Ammon's horn (tissue), 1 donor: ENCODE measurements around the gene EID2B.

Source experiments
- DNase-seq: peaks from one replicate; pipeline ENCODE4 v3.0.0-alpha.2; 2016; ENCODE audit warnings: low spot score

EID2B gene

GRCh38 chr19:39533003-39533512 lies 406 bp upstream of the EID2B start:
- DNase-seq = no peak

GRCh38 chr19:39531834-39532232 lies 819 bp downstream of the EID2B start:
- DNase-seq = no peak

- DNase-seq = no peak
Observed at GRCh38 chr19:39525205-39525604, 7.4 kb downstream of the EID2B start.

GRCh38 chr19:39524495-39524894 lies 8.2 kb downstream of the EID2B start:
- no peak for DNase-seq

DNA sequence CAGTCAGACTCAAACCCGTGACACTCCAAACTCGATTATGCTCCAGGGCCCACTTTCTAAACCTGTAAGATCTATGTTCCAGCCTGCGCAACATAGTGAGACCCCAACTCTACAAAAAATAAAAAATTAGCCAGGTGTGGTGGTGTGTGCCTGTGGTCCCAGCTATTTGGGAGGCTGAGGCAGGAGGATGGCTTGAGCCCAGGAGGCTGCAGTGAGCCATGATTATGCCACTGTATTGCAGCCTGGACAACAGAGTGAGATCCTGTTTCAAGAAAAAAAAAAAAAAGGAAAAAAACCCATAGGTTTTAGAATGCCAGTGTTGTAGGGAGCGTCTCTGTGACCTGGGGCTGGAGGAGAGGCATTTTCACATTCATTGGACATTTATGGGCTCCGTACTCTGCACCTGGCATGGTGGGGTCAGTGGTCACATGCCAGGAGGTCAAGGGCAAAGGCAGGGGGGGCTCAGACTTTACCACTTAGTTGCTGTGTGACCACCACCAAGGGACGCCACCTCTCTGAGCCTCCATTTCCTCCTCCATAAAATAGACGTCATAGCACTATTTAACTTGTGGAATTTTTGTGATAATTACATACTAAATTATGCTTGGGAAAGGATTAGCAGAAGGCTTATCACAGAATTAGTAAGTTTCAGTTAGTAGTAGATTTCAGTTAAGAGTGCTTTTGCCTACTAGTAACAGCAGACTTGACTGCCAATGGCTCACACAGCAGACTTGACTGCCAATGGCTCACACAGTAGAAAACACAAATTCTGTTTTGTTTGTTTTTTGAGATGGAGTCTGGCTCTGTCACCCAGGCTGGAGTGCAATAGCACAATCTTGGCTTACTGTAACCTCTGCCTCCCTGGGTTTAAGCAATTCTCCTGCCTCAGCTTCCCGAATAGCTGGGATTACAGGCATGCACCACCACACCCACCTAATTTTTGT lies 11.8 kb downstream of the EID2B start:
- no peak for DNase-seq

- no peak for DNase-seq
Observed at GRCh38 chr19:39518975-39519374, 13.7 kb downstream of the EID2B start.

DNA sequence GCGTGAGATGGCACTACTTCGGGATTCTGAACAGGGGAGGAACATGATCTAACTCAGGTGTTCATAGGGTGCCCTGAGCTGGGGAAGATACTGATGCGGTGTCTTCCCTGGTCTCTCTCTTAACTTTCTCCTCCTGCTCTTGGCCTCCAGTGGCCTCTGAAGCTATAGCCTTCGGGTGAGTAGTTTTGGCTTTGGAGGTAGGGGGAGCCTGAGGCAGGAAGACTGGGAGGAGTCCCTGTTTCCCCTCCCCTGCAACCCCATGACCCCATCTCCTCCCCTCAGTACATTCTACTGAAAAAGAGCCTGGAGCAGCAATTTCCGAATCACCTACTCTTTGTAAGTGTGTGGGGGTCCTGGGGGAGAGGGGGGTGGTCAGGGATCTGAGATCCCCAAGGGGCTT lies 14.2 kb downstream of the EID2B start:
- DNase-seq = no peak

DNA sequence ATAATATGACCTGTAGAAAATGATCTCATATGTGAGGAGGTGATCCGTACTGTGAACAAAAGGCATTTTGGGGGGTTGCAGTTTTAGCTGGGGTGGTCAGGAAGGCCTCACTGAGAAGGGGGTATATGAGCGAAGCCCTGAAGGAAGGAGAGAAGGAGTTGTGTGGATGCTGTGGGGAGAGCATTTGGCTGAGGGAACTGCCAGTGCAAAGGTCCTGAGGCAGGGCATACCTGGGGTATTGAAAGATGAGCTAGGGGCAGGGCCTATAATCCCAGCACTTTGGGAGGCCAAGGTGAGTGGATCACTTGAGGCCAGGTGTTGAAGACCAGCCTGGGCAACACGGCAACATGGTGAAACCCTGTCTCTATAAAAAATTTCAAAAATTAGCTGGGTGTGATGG lies 15.2 kb downstream of the EID2B start:
- DNase-seq = no peak

DNA sequence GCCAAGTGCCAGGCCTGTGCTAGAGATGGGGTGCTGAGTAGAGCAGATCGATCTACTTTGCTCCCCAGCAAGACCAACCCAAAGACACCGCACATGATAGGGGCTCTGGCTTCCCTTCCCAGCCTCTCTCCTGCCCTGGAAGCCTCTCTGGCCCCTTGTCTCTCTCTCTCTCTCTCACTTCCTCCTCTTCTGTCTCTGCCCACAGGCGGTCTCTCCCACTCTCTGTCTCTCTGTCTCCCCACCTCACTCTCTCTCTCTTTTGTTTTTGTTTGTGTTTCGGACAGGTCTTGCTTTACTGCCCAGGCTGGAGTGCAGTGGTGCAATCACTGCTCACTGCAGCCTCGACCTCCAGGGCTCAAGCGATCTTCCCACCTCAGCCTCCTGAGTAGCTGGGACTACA lies 16.4 kb downstream of the EID2B start:
- DNase-seq = no peak

- no peak for DNase-seq
Observed at GRCh38 chr19:39515551-39516191, 17.0 kb downstream of the EID2B start.

DNA sequence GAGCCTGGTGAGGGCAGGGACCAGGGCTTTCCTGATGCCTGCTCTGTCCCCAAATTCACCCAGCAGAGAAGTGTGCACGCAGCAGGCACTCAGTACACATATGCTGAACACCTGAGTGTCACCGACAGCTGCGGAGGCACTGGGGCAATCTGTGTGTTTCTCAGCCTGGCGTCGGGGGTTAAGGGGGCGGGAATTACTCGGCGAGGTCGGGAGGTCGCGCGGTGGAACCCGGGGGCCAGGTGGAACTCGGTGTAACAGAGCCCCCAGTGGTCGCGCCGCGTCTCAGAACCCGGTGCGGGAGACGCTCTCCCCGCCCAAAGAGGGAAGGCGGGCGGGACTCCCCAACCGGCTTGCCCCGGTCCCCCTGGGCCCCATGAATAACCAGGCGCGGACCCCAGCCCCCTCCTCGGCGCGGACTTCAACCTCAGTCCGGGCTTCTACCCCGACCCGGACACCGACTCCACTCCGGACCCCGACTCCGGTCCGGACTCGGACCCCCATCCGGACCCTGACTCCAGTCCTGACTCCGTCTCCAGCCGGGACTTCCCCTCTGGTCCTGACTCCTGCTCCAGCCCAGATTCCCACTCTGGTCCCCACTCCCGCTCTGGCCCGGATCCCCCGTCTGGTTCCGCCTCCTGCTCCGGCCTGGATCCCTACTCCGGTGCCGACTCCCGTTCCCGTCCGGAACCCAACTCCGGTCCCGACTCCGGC lies 17.7 kb downstream of the EID2B start, which contains the start of gene SELENOV:
SELENOV (plus strand) TSS at position 300 of the 711 bp plus-strand sequence; CDS start at position 374, 74 bp downstream.
- no peak for DNase-seq

DNA sequence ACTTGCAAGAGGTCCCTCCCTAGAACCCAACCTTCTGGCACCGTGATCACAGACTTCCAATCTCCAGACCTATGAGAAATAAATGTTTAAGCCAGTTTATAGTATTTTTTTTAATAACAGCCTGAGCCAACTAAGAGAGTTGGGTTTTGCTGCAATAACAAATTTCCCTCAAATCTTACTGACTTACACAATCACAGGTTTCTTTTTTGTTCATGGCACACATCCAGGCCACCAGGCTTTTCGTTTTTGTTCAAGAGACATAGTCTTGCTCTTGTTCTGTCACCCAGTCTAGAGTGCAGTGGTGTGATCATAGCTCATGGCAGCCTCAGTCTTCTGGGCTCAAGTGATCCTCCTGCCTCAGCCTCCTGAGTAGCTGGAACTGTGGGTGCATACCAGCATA lies 19.7 kb downstream of the EID2B start:
- DNase-seq = no peak

- no peak for DNase-seq
Observed at GRCh38 chr19:39509233-39509632, 23.4 kb downstream of the EID2B start.

DNA sequence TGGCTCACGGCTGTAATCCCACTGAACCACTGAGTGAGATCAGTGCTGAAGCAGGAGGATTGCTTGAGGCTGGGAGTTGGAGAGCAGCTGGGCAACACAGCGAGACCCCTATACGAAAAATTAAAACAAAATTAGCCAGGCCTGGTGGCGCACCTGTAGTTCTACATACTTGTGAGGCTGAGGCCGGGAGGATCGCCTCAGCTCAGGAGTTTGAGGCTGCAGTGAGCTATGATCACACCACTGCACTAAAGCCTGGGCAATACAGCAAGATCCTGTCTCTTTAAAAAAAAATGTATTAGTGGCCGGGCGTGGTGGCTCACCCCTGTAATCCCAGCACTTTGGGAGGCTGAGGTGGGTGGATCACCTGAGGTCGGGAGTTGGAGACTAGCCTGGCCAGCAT lies 24.0 kb downstream of the EID2B start:
- no peak for DNase-seq

DNA sequence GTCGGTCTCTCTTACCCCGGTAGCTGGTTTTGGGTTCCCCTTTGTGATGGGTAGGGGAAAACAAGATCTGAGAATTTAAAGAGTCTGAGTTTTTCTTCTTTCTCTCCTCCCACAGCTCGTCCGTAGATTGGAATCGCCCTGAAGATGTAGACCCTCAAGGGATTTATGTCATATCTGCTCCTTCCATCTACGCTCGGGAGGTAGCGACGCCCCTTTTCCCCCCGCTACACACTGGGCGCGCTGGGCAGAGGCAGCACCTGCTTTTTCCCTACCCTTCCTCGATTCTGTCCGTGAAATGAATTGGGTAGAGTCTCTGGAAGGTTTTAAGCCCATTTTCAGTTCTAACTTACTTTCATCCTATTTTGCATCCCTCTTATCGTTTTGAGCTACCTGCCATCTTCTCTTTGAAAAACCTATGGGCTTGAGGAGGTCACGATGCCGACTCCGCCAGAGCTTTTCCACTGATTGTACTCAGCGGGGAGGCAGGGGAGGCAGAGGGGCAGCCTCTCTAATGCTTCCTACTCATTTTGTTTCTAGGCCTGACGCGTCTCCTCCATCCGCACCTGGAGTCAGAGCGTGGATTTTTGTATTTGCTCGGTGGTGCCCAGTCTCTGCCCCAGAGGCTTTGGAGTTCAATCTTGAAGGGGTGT lies 24.8 kb downstream of the EID2B start:
- DNase-seq = no peak

DNA sequence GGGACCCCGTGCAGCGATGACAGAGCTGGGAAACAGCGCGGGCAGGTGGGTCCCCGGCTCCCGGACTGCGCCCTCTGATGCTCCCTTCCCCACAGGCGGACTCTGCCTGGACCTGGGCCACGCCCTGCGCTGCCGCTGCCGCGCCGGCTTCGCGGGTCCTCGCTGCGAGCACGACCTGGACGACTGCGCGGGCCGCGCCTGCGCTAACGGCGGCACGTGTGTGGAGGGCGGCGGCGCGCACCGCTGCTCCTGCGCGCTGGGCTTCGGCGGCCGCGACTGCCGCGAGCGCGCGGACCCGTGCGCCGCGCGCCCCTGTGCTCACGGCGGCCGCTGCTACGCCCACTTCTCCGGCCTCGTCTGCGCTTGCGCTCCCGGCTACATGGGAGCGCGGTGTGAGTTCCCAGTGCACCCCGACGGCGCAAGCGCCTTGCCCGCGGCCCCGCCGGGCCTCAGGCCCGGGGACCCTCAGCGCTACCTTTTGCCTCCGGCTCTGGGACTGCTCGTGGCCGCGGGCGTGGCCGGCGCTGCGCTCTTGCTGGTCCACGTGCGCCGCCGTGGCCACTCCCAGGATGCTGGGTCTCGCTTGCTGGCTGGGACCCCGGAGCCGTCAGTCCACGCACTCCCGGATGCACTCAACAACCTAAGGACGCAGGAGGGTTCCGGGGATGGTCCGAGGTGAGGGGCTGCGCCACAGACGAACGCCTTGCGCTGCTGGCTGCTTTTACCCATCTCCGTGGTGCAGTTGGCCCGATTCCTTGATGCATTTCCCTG lies 25.5 kb downstream of the EID2B start:
- DNase-seq = peak; percentile 20

- no peak for DNase-seq
Observed at GRCh38 chr19:39506598-39506943, 26.1 kb downstream of the EID2B start.

DNA sequence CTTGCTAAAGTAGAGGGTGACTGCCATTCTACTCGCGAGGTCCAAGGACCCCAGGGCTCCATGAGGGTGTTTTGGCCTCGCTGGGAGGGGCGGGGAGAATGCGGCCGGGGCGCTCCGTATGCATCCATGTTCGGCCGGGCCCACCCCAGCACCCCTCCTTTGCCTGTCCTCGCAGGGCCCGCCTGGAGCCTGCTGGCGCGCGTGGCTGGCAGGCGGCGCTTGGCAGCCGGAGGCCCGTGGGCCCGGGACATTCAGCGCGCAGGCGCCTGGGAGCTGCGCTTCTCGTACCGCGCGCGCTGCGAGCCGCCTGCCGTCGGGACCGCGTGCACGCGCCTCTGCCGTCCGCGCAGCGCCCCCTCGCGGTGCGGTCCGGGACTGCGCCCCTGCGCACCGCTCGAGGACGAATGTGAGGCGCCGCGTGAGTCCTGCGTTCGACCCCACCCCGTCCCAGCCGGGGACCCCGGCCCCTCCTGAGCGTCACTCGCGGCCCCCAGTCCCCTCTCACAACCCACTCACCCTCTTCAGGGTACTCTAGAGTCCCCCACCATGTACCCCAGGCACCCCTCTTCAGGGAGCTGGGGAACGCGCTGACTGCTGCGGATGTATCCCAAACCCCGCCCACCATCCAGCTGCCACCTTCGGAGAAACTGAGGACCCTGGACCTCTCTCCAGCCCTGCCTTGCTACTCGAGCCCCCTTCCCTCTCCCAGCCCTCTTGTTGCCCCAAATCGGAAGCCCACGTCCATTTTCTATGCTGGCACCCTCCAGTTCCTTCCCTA lies 29.8 kb downstream of the EID2B start:
- DNase-seq = no peak

DNA sequence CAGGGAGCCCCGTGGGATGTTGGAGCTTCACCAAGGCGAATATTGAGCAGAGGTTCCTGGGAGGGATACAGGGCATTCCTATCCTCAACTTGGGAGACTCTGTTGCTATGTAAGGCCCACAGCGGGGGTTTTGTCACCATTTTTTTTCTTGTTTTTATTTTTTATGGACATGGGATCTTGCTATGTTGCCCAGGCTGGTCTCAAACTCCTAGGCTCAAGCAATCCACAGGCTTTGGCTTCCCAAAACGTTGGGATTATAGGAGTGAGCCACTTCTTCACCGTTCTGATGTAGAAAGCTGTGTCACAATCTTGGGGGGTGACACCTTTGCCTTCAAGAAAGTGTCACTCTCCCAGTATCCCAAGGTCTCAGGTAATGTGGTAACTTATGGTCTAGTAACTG lies 31.3 kb downstream of the EID2B start:
- no peak for DNase-seq

DNA sequence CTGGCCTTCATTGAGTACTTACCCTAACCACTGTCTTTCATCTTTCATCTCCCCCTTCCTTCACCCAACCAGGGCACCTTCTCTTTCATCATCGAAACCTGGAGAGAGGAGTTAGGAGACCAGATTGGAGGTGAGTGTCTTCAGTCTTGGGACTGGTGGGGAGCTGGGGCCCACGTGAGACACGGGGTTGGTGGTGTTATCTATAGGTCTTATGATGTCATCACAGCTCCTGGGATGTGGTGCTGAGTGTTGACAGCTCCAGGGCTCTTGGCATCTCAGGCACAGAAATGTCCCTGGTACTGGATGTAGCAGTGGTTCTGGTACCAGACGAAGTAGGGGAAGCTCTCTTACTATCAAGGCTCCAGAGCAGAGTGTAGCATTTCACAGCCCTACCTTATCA lies 32.1 kb downstream of the EID2B start:
- no peak for DNase-seq

DNA sequence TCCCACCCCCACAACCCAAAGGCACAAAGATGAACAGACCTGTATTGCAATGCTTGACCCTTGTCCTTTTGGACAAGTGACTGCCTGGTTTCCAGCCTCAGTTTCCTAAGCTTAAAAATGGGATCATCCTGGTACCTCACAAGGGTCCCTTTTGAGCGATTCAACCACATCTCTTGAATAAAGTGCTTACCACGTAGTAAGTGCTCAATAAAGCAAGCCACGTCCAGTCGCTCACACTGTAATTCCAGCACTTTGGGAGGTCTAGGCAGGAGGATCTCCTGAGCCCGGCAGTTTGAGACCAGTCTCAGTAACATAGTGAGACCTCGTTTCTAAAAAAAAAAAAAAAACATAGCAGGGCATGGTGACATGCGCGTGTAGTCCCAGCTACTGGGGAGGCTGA lies 32.7 kb downstream of the EID2B start:
- no peak for DNase-seq
